ENCODE measurements around the gene DCC. TPM values are rescaled to one million over a fixed set of nuclear protein-coding genes. Genes with fewer than 3 reads are reported as not detected.

The DCC gene
- total RNA-seq, 1 donor from 2014 or later = 0.24 TPM

GRCh38 chr18:52861558-52861957 lies 521.6 kb downstream of the DCC start:
- H3K27me3 Mint-ChIP-seq (ENCODE audit: unreplicated experiment) = no peaks in the 10 kb centered on the region
- no peaks in the 10 kb centered on the region for H3K4me1 Mint-ChIP-seq (ENCODE audit: unreplicated experiment)
- H3K4me3 Mint-ChIP-seq (ENCODE audit: unreplicated experiment) = no peak overlapping the region
- no peaks in the 10 kb centered on the region for H3K36me3 Mint-ChIP-seq (ENCODE audit: unreplicated experiment)
- no peak overlapping the region for H3K27ac Mint-ChIP-seq (ENCODE audit: unreplicated experiment)
- no peak for DNase-seq (ENCODE audit: extremely low spot score, unreplicated experiment)
- TF ChIP-seq, protein P1, sequence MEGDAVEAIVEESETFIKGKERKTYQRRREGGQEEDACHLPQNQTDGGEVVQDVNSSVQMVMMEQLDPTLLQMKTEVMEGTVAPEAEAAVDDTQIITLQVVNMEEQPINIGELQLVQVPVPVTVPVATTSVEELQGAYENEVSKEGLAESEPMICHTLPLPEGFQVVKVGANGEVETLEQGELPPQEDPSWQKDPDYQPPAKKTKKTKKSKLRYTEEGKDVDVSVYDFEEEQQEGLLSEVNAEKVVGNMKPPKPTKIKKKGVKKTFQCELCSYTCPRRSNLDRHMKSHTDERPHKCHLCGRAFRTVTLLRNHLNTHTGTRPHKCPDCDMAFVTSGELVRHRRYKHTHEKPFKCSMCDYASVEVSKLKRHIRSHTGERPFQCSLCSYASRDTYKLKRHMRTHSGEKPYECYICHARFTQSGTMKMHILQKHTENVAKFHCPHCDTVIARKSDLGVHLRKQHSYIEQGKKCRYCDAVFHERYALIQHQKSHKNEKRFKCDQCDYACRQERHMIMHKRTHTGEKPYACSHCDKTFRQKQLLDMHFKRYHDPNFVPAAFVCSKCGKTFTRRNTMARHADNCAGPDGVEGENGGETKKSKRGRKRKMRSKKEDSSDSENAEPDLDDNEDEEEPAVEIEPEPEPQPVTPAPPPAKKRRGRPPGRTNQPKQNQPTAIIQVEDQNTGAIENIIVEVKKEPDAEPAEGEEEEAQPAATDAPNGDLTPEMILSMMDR (IDR thresholded peaks at IDR 0.05) = no peak
- H3K9me3 Mint-ChIP-seq (ENCODE audit: unreplicated experiment) = peaks cover 20% of the 10 kb centered on the region

DNA sequence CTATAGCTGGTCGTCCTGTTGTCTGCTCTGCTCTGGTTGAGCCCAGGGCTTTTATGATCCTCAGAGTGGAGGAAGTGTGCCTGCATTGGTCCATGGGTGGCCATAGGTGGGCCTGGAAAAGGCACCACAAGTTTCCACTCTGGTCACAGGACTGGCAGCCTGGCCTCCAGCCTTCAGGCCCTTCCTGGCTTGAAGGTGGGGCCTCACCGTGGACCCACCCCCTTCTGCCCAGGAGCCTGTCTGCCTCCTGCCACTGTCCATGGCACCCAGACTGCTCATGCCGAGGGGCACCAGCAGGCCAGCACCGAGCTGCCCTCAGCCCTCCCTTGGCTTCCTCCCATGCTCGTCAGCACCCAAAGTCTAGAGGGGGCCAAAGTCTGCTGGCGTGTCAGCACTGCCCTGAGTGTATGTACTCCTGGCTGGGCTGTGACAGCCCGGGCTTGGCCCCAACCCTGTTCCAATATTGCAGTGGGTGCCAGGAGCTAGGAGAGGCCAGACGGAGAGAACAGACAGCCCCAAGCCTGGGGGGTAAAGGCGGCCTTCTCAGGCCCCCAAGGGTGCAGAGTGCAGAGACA lies 529.4 kb downstream of the DCC start:
- Mint-ChIP-seq H3K4me3 (ENCODE audit: unreplicated experiment) (no peak overlapping the region), H3K27me3 (ENCODE audit: unreplicated experiment) (no peaks in the 10 kb centered on the region), H3K27ac (ENCODE audit: unreplicated experiment) (no peak overlapping the region), H3K9me3 (ENCODE audit: unreplicated experiment) (peaks cover 40% of the 10 kb centered on the region), H3K4me1 (ENCODE audit: unreplicated experiment) (no peaks in the 10 kb centered on the region), H3K36me3 (ENCODE audit: unreplicated experiment) (no peaks in the 10 kb centered on the region)
- no peak for DNase-seq (ENCODE audit: extremely low spot score, unreplicated experiment)
- TF ChIP-seq, protein P1 (IDR thresholded peaks at IDR 0.05) = no peak

- TF ChIP-seq, protein P1 (IDR thresholded peaks at IDR 0.05) = no peak
- no peak for DNase-seq (ENCODE audit: extremely low spot score, unreplicated experiment)
- Mint-ChIP-seq H3K27me3 (ENCODE audit: unreplicated experiment) (no peaks in the 10 kb centered on the region), H3K4me3 (ENCODE audit: unreplicated experiment) (no peak overlapping the region), H3K4me1 (ENCODE audit: unreplicated experiment) (no peaks in the 10 kb centered on the region), H3K36me3 (ENCODE audit: unreplicated experiment) (no peaks in the 10 kb centered on the region), H3K27ac (ENCODE audit: unreplicated experiment) (no peak overlapping the region), H3K9me3 (ENCODE audit: unreplicated experiment) (peaks cover 42% of the 10 kb centered on the region)
Measured at GRCh38 chr18:52869942-52870907, 530.2 kb downstream of the DCC start.

DNA sequence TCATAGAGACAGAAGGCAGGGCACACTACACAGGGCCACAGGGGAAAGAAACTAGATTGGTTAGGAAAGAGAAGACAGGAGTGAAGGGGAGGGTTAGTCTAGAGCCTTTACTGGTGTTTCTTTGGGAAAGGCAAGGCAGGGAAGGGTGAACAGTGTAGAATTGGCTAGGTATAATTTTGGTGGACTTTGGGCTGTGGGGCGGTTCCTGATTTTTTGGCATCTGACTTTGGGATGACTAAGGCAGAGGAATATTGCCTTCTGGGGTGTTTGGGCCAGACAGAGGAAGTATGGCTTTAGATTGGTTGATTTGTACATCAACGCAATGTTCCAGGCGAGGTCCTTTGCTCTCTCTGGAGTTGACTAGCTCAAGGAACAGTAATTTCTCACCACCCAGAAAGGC lies 534.8 kb downstream of the DCC start:
- Mint-ChIP-seq H3K4me1 (ENCODE audit: unreplicated experiment) (no peaks in the 10 kb centered on the region), H3K9me3 (ENCODE audit: unreplicated experiment) (peaks cover 45% of the 10 kb centered on the region), H3K36me3 (ENCODE audit: unreplicated experiment) (no peaks in the 10 kb centered on the region), H3K27me3 (ENCODE audit: unreplicated experiment) (no peaks in the 10 kb centered on the region), H3K27ac (ENCODE audit: unreplicated experiment) (no peak overlapping the region), H3K4me3 (ENCODE audit: unreplicated experiment) (no peak overlapping the region)
- no peak for DNase-seq (ENCODE audit: extremely low spot score, unreplicated experiment)
- TF ChIP-seq, protein P1 (IDR thresholded peaks at IDR 0.05) = no peak

DNA sequence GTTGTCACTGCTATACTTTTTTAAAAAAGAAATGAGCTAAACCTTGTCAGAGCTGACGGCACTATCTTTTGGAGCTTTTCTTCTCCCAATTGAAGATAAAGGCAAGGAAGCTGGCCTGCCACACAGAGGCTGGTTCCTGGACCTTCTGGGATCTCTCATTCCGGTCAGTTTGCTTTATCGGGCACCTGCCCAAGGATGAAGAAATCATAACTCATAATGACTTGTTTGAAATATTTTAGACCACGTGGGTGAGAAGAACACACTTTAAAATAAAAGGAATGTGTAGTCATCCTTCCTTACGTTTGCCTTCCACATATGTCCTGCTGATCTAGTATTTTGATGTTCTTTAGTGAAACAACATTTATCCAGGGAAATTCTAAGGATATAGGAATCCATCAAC lies 535.7 kb downstream of the DCC start:
- Mint-ChIP-seq H3K27me3 (ENCODE audit: unreplicated experiment) (no peaks in the 10 kb centered on the region), H3K4me1 (ENCODE audit: unreplicated experiment) (no peaks in the 10 kb centered on the region), H3K4me3 (ENCODE audit: unreplicated experiment) (no peak overlapping the region), H3K36me3 (ENCODE audit: unreplicated experiment) (no peaks in the 10 kb centered on the region), H3K9me3 (ENCODE audit: unreplicated experiment) (peaks cover 47% of the 10 kb centered on the region), H3K27ac (ENCODE audit: unreplicated experiment) (no peak overlapping the region)
- DNase-seq (ENCODE audit: extremely low spot score, unreplicated experiment) = no peak
- TF ChIP-seq, protein P1 (IDR thresholded peaks at IDR 0.05) = no peak
